ES-I3 (cell line): Measurements from ENCODE around the gene GNAT1.

Experiments
- H3K36me3 ChIP-seq: 2 replicates; pipeline ENCODE4 v1.6.1; 2013; ENCODE audit warnings: mild to moderate bottlenecking, low read length, control low read depth, moderate library complexity; ENCODE audit not compliant: insufficient read depth
- H3K4me1 ChIP-seq: 2 replicates; pipeline ENCODE4 v1.6.1; 2013; ENCODE audit warnings: mild to moderate bottlenecking, control low read depth, low read length; ENCODE audit not compliant: insufficient read depth
- H3K9ac ChIP-seq: 2 replicates; pipeline ENCODE4 v1.6.1; 2013; ENCODE audit warnings: low read depth, mild to moderate bottlenecking, low read length, moderate library complexity
- H3K9me3 ChIP-seq: 2 replicates; pipeline ENCODE4 v1.6.1; 2013; ENCODE audit warnings: mild to moderate bottlenecking, low read length, moderate library complexity; ENCODE audit not compliant: control insufficient read depth, insufficient read depth

GNAT1 gene

GRCh38 chr3:50179710-50180109, 11.7 kb upstream of the GNAT1 start:
- no peaks in the 10 kb centered on the region for H3K9me3 ChIP-seq
- H3K4me1 ChIP-seq = no peaks in the 10 kb centered on the region
- H3K36me3 ChIP-seq = peaks cover under 1% of the 10 kb centered on the region; the same call in 1 of the 2 replicates
- H3K9ac ChIP-seq = no peak overlapping the region

GRCh38 chr3:50181985-50182384, 9.4 kb upstream of the GNAT1 start:
- Histone ChIP-seq H3K4me1 (no peaks in the 10 kb centered on the region), H3K9ac (no peak overlapping the region), H3K36me3 (peaks cover 4% of the 10 kb centered on the region; the same call in 1 of the 2 replicates), H3K9me3 (no peaks in the 10 kb centered on the region)

GRCh38 chr3:50182533-50183099, 8.8 kb upstream of the GNAT1 start:
- Histone ChIP-seq H3K4me1 (no peaks in the 10 kb centered on the region), H3K9ac (no peak overlapping the region), H3K36me3 (peaks cover 8% of the 10 kb centered on the region; the same call in 1 of the 2 replicates), H3K9me3 (no peaks in the 10 kb centered on the region)

GRCh38 chr3:50183755-50184154, 7.7 kb upstream of the GNAT1 start:
- H3K9me3 ChIP-seq = no peaks in the 10 kb centered on the region
- H3K4me1 ChIP-seq = no peaks in the 10 kb centered on the region
- peaks cover 8% of the 10 kb centered on the region; the same call in 1 of the 2 replicates for H3K36me3 ChIP-seq
- no peak overlapping the region for H3K9ac ChIP-seq

- no peak overlapping the region for H3K9ac ChIP-seq
- no peaks in the 10 kb centered on the region for H3K4me1 ChIP-seq
- peaks cover 8% of the 10 kb centered on the region; the same call in 1 of the 2 replicates for H3K36me3 ChIP-seq
- H3K9me3 ChIP-seq = no peaks in the 10 kb centered on the region
These were observed 7.0 kb upstream of the GNAT1 start for GRCh38 chr3:50184242-50184978.

GRCh38 chr3:50185230-50185629, 6.2 kb upstream of the GNAT1 start:
- peaks cover 8% of the 10 kb centered on the region; the same call in 1 of the 2 replicates for H3K36me3 ChIP-seq
- no peaks in the 10 kb centered on the region for H3K9me3 ChIP-seq
- no peaks in the 10 kb centered on the region for H3K4me1 ChIP-seq
- H3K9ac ChIP-seq = no peak overlapping the region

GRCh38 chr3:50186096-50186495, 5.3 kb upstream of the GNAT1 start:
- Histone ChIP-seq H3K9ac (no peak overlapping the region), H3K9me3 (no peaks in the 10 kb centered on the region), H3K4me1 (no peaks in the 10 kb centered on the region), H3K36me3 (peaks cover 8% of the 10 kb centered on the region; the same call in 1 of the 2 replicates)

GRCh38 chr3:50187750-50188149, 3.7 kb upstream of the GNAT1 start:
- Histone ChIP-seq H3K9me3 (no peaks in the 10 kb centered on the region), H3K36me3 (peaks cover 8% of the 10 kb centered on the region; the same call in 1 of the 2 replicates), H3K9ac (no peak overlapping the region), H3K4me1 (no peaks in the 10 kb centered on the region)

- no peaks in the 10 kb centered on the region for H3K9me3 ChIP-seq
- H3K9ac ChIP-seq = no peak overlapping the region
- H3K4me1 ChIP-seq = no peaks in the 10 kb centered on the region
- peaks cover 8% of the 10 kb centered on the region; the same call in 1 of the 2 replicates for H3K36me3 ChIP-seq
These were observed 2.1 kb upstream of the GNAT1 start for GRCh38 chr3:50189274-50189673.

GRCh38 chr3:50189989-50190388, 1.4 kb upstream of the GNAT1 start:
- no peaks in the 10 kb centered on the region for H3K9me3 ChIP-seq
- no peaks in the 10 kb centered on the region for H3K4me1 ChIP-seq
- peaks cover 5% of the 10 kb centered on the region; the same call in 1 of the 2 replicates for H3K36me3 ChIP-seq
- no peak overlapping the region for H3K9ac ChIP-seq

- no peaks in the 10 kb centered on the region for H3K9me3 ChIP-seq
- peaks cover 5% of the 10 kb centered on the region; the same call in 1 of the 2 replicates for H3K36me3 ChIP-seq
These were observed 714 bp downstream of the GNAT1 start for GRCh38 chr3:50192124-50192523.

GRCh38 chr3:50192689-50193141, 1.3 kb downstream of the GNAT1 start:
- Histone ChIP-seq H3K9ac (no peak overlapping the region), H3K36me3 (no peaks in the 10 kb centered on the region), H3K4me1 (peaks cover 3% of the 10 kb centered on the region; the same call in 1 of the 2 replicates), H3K9me3 (no peaks in the 10 kb centered on the region)

More at GRCh38 chr3:50192124-50192523, 714 bp downstream of the GNAT1 start:
- H3K9ac ChIP-seq = no peak overlapping the region
- peaks cover 3% of the 10 kb centered on the region; the same call in 1 of the 2 replicates for H3K4me1 ChIP-seq

- Histone ChIP-seq H3K9me3 (no peaks in the 10 kb centered on the region), H3K9ac (no peak overlapping the region), H3K36me3 (no peaks in the 10 kb centered on the region), H3K4me1 (peaks cover 3% of the 10 kb centered on the region; the same call in 1 of the 2 replicates)
These were observed 1.9 kb downstream of the GNAT1 start for GRCh38 chr3:50193286-50193685.

- no peak overlapping the region for H3K9ac ChIP-seq
- H3K4me1 ChIP-seq = peaks cover 3% of the 10 kb centered on the region; the same call in 1 of the 2 replicates
These were observed 2.3 kb downstream of the GNAT1 start for GRCh38 chr3:50193746-50194127.

More at GRCh38 chr3:50193746-50194127, 2.3 kb downstream of the GNAT1 start:
- no peaks in the 10 kb centered on the region for H3K9me3 ChIP-seq
- H3K36me3 ChIP-seq = no peaks in the 10 kb centered on the region
